SK-N-SH treated with all-trans-retinoic acid at 6 μM for 48 hours (cell line): ENCODE data around the gene GNAS.

Experiments
- ATAC-seq: fragments of 200-7000 bp; cut with Tn5 transposase; 3 replicates; pipeline ENCODE4 v1.9.1; 2020; ENCODE audit warnings: mild to moderate bottlenecking, moderate library complexity
- ARNTL ChIP-seq: fragments of 450-650 bp; formaldehyde crosslinking; IDR thresholded peaks from 2 replicates; pipeline ENCODE4 v1.5.0; 2020; ENCODE audit warnings: low read depth, mild to moderate bottlenecking, moderate library complexity, borderline replicate concordance
- BACH2 ChIP-seq: fragments of 250-450 bp; sonication (Bioruptor Pico); IDR thresholded peaks from 2 replicates; pipeline ENCODE4 v1.9.0; 2021; ENCODE audit warnings: mild to moderate bottlenecking, borderline replicate concordance
- CSDC2 ChIP-seq: fragments of 250-450 bp; sonication (Bioruptor Pico); IDR thresholded peaks from 2 replicates; pipeline ENCODE4 v1.5.0; 2020; ENCODE audit warnings: mild to moderate bottlenecking, moderate library complexity
- ESRRG ChIP-seq: fragments of 250-450 bp; sonication (Bioruptor Pico); IDR thresholded peaks from 2 replicates; pipeline ENCODE4 v1.6.1; 2021; ENCODE audit warnings: mild to moderate bottlenecking
- GLIS3 ChIP-seq: fragments of 250-450 bp; sonication (Bioruptor Pico); IDR thresholded peaks from 2 replicates; pipeline ENCODE4 v1.5.0; 2020; ENCODE audit warnings: mild to moderate bottlenecking, moderate library complexity
- ISL1 ChIP-seq: fragments of 250-450 bp; sonication (Bioruptor Pico); IDR thresholded peaks from 2 replicates; pipeline ENCODE4 v2.1.2; 2022; ENCODE audit warnings: mild to moderate bottlenecking, moderate library complexity
- OSR1 ChIP-seq: fragments of 250-450 bp; sonication (Bioruptor Pico); IDR thresholded peaks from 2 replicates; pipeline ENCODE4 v1.8.0; 2022; ENCODE audit warnings: moderate library complexity, mild to moderate bottlenecking, inconsistent platforms
- PPARA ChIP-seq: fragments of 250-450 bp; sonication (Bioruptor Pico); IDR thresholded peaks from 2 replicates; pipeline ENCODE4 v1.5.0; 2020; ENCODE audit warnings: mild to moderate bottlenecking, borderline replicate concordance
- RARB ChIP-seq: fragments of 250-450 bp; sonication (Bioruptor Pico); IDR thresholded peaks from 2 replicates; pipeline ENCODE4 v1.8.0; 2021; ENCODE audit warnings: mild to moderate bottlenecking, moderate library complexity
- SNAI2 ChIP-seq: fragments of 250-450 bp; sonication (Bioruptor Pico); IDR thresholded peaks from 2 replicates; pipeline ENCODE4 v1.5.0; 2020; ENCODE audit warnings: mild to moderate bottlenecking, moderate library complexity
- TCF4 ChIP-seq: fragments of 250-450 bp; sonication (Bioruptor Pico); IDR thresholded peaks from 2 replicates; pipeline ENCODE4 v1.8.0; 2021; ENCODE audit warnings: mild to moderate bottlenecking, moderate library complexity, borderline replicate concordance
- TOX ChIP-seq: fragments of 250-450 bp; sonication (Bioruptor Pico); IDR thresholded peaks from 2 replicates; pipeline ENCODE4 v1.8.0; 2021; ENCODE audit warnings: mild to moderate bottlenecking, moderate library complexity, borderline replicate concordance
- TSHZ2 ChIP-seq: fragments of 250-450 bp; sonication (Bioruptor Pico); IDR thresholded peaks from 2 replicates; pipeline ENCODE4 v1.5.0; 2020; ENCODE audit warnings: mild to moderate bottlenecking, moderate library complexity
- ZC3H10 ChIP-seq: fragments of 250-450 bp; sonication (Bioruptor Pico); IDR thresholded peaks from 2 replicates; pipeline ENCODE4 v1.5.1; 2021; ENCODE audit warnings: mild to moderate bottlenecking, moderate library complexity
- ZFP3 ChIP-seq: fragments of 250-450 bp; sonication (Bioruptor Pico); IDR thresholded peaks from 2 replicates; pipeline ENCODE4 v1.5.0; 2020; ENCODE audit warnings: mild to moderate bottlenecking, moderate library complexity
- ZFP30 ChIP-seq: fragments of 450-650 bp; formaldehyde crosslinking; IDR thresholded peaks from 2 replicates; pipeline ENCODE4 v1.5.0; 2022; ENCODE audit warnings: mild to moderate bottlenecking, moderate library complexity
- ZNF565 ChIP-seq: fragments of 450-650 bp; formaldehyde crosslinking; conservative IDR thresholded peaks from 2 replicates; pipeline ENCODE4 v1.5.0; 2020; ENCODE audit warnings: low read depth, mild to moderate bottlenecking, moderate library complexity
- ZNF70 ChIP-seq: fragments of 450-650 bp; formaldehyde crosslinking; IDR thresholded peaks from 2 replicates; pipeline ENCODE4 v1.5.0; 2020; ENCODE audit warnings: mild to moderate bottlenecking, moderate library complexity
- ZNF8 ChIP-seq: fragments of 450-650 bp; formaldehyde crosslinking; IDR thresholded peaks from 2 replicates; pipeline ENCODE4 v1.5.0; 2020; ENCODE audit warnings: mild to moderate bottlenecking, moderate library complexity
- TF ChIP-seq, protein P1 (sequence below): fragments of 250-450 bp; sonication (Bioruptor Pico); IDR thresholded peaks from 2 replicates; pipeline ENCODE4 v1.5.1; 2020; ENCODE audit warnings: low read depth, mild to moderate bottlenecking, moderate library complexity
- TF ChIP-seq, protein P2 (sequence below): fragments of 250-450 bp; sonication (Bioruptor Pico); IDR thresholded peaks from 2 replicates; pipeline ENCODE4 v1.8.0; 2020; ENCODE audit warnings: mild to moderate bottlenecking, moderate library complexity, borderline replicate concordance
- TF ChIP-seq, protein P3 (sequence below): fragments of 250-450 bp; sonication (Bioruptor Pico); IDR thresholded peaks from 2 replicates; pipeline ENCODE4 v1.5.1; 2021; ENCODE audit warnings: mild to moderate bottlenecking, moderate library complexity

GNAS gene

GRCh38 chr20:58905236-58905635 is 52.7 kb downstream of the GNAS start (continued):
- TF ChIP-seq TSHZ2 (CRISPR knock-in tag) (no peak), TCF4 (CRISPR knock-in tag) (no peak), ZNF565 (CRISPR knock-in tag) (no peak)
- TF ChIP-seq, all 23 proteins: peak for 0

- ATAC-seq, result no peak
- TF ChIP-seq SNAI2 (CRISPR knock-in tag) (no peak), RARB (CRISPR knock-in tag) (no peak), CSDC2 (CRISPR knock-in tag) (no peak), ARNTL (CRISPR knock-in tag) (no peak), ZFP3 (CRISPR knock-in tag) (no peak), OSR1 (no peak), TOX (CRISPR knock-in tag) (no peak), ZNF70 (no peak), BACH2 (no peak), ZFP30 (CRISPR knock-in tag) (no peak), GLIS3 (CRISPR knock-in tag) (no peak), ZC3H10 (CRISPR knock-in tag) (no peak), TCF4 (CRISPR knock-in tag) (no peak), TSHZ2 (CRISPR knock-in tag) (no peak), ISL1 (CRISPR knock-in tag) (no peak)
- TF ChIP-seq, protein P1, sequence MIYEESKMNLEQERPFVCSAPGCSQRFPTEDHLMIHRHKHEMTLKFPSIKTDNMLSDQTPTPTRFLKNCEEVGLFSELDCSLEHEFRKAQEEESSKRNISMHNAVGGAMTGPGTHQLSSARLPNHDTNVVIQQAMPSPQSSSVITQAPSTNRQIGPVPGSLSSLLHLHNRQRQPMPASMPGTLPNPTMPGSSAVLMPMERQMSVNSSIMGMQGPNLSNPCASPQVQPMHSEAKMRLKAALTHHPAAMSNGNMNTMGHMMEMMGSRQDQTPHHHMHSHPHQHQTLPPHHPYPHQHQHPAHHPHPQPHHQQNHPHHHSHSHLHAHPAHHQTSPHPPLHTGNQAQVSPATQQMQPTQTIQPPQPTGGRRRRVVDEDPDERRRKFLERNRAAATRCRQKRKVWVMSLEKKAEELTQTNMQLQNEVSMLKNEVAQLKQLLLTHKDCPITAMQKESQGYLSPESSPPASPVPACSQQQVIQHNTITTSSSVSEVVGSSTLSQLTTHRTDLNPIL (CRISPR knock-in tag), result no peak
- TF ChIP-seq, protein P2, sequence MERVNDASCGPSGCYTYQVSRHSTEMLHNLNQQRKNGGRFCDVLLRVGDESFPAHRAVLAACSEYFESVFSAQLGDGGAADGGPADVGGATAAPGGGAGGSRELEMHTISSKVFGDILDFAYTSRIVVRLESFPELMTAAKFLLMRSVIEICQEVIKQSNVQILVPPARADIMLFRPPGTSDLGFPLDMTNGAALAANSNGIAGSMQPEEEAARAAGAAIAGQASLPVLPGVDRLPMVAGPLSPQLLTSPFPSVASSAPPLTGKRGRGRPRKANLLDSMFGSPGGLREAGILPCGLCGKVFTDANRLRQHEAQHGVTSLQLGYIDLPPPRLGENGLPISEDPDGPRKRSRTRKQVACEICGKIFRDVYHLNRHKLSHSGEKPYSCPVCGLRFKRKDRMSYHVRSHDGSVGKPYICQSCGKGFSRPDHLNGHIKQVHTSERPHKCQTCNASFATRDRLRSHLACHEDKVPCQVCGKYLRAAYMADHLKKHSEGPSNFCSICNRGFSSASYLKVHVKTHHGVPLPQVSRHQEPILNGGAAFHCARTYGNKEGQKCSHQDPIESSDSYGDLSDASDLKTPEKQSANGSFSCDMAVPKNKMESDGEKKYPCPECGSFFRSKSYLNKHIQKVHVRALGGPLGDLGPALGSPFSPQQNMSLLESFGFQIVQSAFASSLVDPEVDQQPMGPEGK (CRISPR knock-in tag), result no peak
- TF ChIP-seq, protein P3, sequence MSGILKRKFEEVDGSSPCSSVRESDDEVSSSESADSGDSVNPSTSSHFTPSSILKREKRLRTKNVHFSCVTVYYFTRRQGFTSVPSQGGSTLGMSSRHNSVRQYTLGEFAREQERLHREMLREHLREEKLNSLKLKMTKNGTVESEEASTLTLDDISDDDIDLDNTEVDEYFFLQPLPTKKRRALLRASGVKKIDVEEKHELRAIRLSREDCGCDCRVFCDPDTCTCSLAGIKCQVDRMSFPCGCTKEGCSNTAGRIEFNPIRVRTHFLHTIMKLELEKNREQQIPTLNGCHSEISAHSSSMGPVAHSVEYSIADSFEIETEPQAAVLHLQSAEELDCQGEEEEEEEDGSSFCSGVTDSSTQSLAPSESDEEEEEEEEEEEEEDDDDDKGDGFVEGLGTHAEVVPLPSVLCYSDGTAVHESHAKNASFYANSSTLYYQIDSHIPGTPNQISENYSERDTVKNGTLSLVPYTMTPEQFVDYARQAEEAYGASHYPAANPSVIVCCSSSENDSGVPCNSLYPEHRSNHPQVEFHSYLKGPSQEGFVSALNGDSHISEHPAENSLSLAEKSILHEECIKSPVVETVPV (CRISPR knock-in tag), result no peak
These were observed 53.6 kb downstream of the GNAS start for GRCh38 chr20:58906111-58906510.

DNA sequence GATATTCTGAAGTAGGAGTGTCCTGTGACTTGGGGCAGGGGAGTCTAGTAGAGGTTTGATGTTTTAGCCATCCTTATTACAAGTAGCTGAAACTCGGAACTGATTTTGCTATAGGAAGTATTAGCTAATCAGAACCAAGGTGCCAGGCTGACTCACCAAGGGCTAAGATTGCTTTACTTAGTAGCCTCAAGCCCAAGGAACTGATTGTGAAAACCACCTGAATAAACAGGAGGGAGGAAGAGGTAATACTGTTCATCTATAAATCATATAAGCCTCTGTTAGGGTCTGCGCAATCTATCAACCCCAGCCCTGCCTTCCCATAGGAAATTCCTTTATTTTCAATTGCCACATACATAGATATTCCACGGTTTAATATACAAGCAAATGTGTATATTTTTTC is 54.4 kb downstream of the GNAS start:
- peak; percentile 9; the same call in 1 of the 3 replicates for ATAC-seq
- TF ChIP-seq TOX (CRISPR knock-in tag) (no peak), TCF4 (CRISPR knock-in tag) (no peak), PPARA (CRISPR knock-in tag) (no peak), OSR1 (no peak), BACH2 (no peak), ESRRG (CRISPR knock-in tag) (no peak), ARNTL (CRISPR knock-in tag) (no peak), SNAI2 (CRISPR knock-in tag) (no peak), ZFP30 (CRISPR knock-in tag) (no peak), RARB (CRISPR knock-in tag) (no peak), ZNF565 (CRISPR knock-in tag) (no peak), GLIS3 (CRISPR knock-in tag) (no peak), ZNF8 (CRISPR knock-in tag) (no peak), CSDC2 (CRISPR knock-in tag) (no peak), ISL1 (CRISPR knock-in tag) (no peak)
- TF ChIP-seq, protein P1 (CRISPR knock-in tag), result no peak
- TF ChIP-seq, protein P2 (CRISPR knock-in tag), result no peak
